Endothelial cell (in vitro differentiated cells): ENCODE measurements around the gene MLIP. TPM values are rescaled to one million over a fixed set of nuclear protein-coding genes. Genes with fewer than 3 reads are reported as not detected.
"Not testable (repeated sequence)": the region's sequence is repeated elsewhere in the genome, so short reads cannot be mapped to it uniquely, and the experiment has no call there.

Experiments
- DNase-seq: peaks from one replicate; pipeline ENCODE4 v3.0.0; 2021; ENCODE audit warnings: low spot score
- H3K27ac Mint-ChIP-seq: one replicate; pipeline ENCODE4 v1.8.0; 2021; ENCODE audit warnings: mixed read lengths, inconsistent platforms; ENCODE audit not compliant: unreplicated experiment
- H3K27me3 Mint-ChIP-seq: one replicate; pipeline ENCODE4 v1.8.0; 2021; ENCODE audit warnings: mild to moderate bottlenecking, moderate library complexity, mixed read lengths, inconsistent platforms; ENCODE audit not compliant: unreplicated experiment
- H3K36me3 Mint-ChIP-seq: one replicate; pipeline ENCODE4 v1.8.0; 2021; ENCODE audit warnings: mild to moderate bottlenecking, low read depth, mixed read lengths, inconsistent platforms; ENCODE audit not compliant: unreplicated experiment
- H3K4me1 Mint-ChIP-seq: one replicate; pipeline ENCODE4 v1.8.0; 2021; ENCODE audit warnings: mild to moderate bottlenecking, mixed read lengths, inconsistent platforms; ENCODE audit not compliant: unreplicated experiment
- H3K4me3 Mint-ChIP-seq: one replicate; pipeline ENCODE4 v1.8.0; 2021; ENCODE audit warnings: mild to moderate bottlenecking, mixed read lengths, inconsistent platforms; ENCODE audit not compliant: unreplicated experiment
- H3K9me3 Mint-ChIP-seq: one replicate; pipeline ENCODE4 v1.8.0; 2021; ENCODE audit warnings: mixed read lengths, inconsistent platforms; ENCODE audit not compliant: unreplicated experiment
- CTCF ChIP-seq: fragments of 200-600 bp; sonication (generic); IDR thresholded peaks from one replicate; pipeline ENCODE4 v1.5.0; 2021; ENCODE audit warnings: antibody characterized with exemption; ENCODE audit not compliant: unreplicated experiment
- total RNA-seq: library from RNA; stranded (reverse); fragmentation: NEBNext Ultra II Directional; extraction: Animal tissue kit (Norgen Biotek cat#: 25700); gene quantifications from one replicate; pipeline ENCODE4 v1.2.1, GENCODE V29; 2021; ENCODE audit not compliant: unreplicated experiment

The MLIP gene
- total RNA-seq, 1 donor from 2014 or later: not detected

- Mint-ChIP-seq H3K27me3 (no peaks in the 10 kb centered on the region), H3K27ac (no peak overlapping the region), H3K36me3 (no peaks in the 10 kb centered on the region), H3K9me3 (no peaks in the 10 kb centered on the region), H3K4me1 (no peaks in the 10 kb centered on the region), H3K4me3 (no peak overlapping the region)
- TF ChIP-seq CTCF: no peak
- no peak for DNase-seq
Observed at GRCh38 chr6:54204921-54205591, 93.8 kb downstream of the MLIP start.

- no peak for TF ChIP-seq CTCF
- no peak for DNase-seq
- H3K4me3 Mint-ChIP-seq: no peak overlapping the region
- H3K27me3 Mint-ChIP-seq: no peaks in the 10 kb centered on the region
- no peak overlapping the region for H3K27ac Mint-ChIP-seq
- H3K9me3 Mint-ChIP-seq: no peaks in the 10 kb centered on the region
- H3K36me3 Mint-ChIP-seq: no peaks in the 10 kb centered on the region
- no peaks in the 10 kb centered on the region for H3K4me1 Mint-ChIP-seq
Observed at GRCh38 chr6:54206510-54206909, 95.3 kb downstream of the MLIP start.

- not testable (repeated sequence) for H3K27ac Mint-ChIP-seq, H3K36me3 Mint-ChIP-seq, H3K4me3 Mint-ChIP-seq, H3K9me3 Mint-ChIP-seq, DNase-seq, H3K27me3 Mint-ChIP-seq, H3K4me1 Mint-ChIP-seq
Observed at GRCh38 chr6:54209983-54210382, 98.7 kb downstream of the MLIP start.

GRCh38 chr6:54214286-54214685 is 103.0 kb downstream of the MLIP start:
- Mint-ChIP-seq H3K36me3 (no peaks in the 10 kb centered on the region), H3K27ac (peak overlapping the region; percentile 9), H3K9me3 (no peaks in the 10 kb centered on the region), H3K27me3 (peaks cover 1% of the 10 kb centered on the region), H3K4me3 (no peak overlapping the region), H3K4me1 (peaks cover 5% of the 10 kb centered on the region)
- DNase-seq: no peak
- no peak for TF ChIP-seq CTCF

- TF ChIP-seq CTCF: no peak
- Mint-ChIP-seq H3K36me3 (no peaks in the 10 kb centered on the region), H3K27ac (no peak overlapping the region), H3K9me3 (no peaks in the 10 kb centered on the region), H3K4me1 (peaks cover 5% of the 10 kb centered on the region), H3K4me3 (no peak overlapping the region), H3K27me3 (peaks cover 1% of the 10 kb centered on the region)
- no peak for DNase-seq
Observed at GRCh38 chr6:54216336-54216735, 105.1 kb downstream of the MLIP start.
